Fibroblast of the aortic adventitia (primary cell): ENCODE measurements around the gene NKD2. TPM values are rescaled to one million over a fixed set of nuclear protein-coding genes. Genes with fewer than 3 reads are reported as not detected.

Experiments
- DNase-seq: peaks from one replicate; pipeline ENCODE4 v3.0.0-alpha.2; 2010; ENCODE audit warnings: low read depth
- H3K4me3 ChIP-seq: 2 replicates; pipeline ENCODE4 v1.5.1; 2011; ENCODE audit warnings: low read depth, mild to moderate bottlenecking, control low read depth, low read length, moderate library complexity
- total RNA-seq: library from RNA; depleted of rRNA; stranded (reverse); fragments of >200 nt; gene quantifications from 2 replicates; pipeline ENCODE4 v1.2.3, GENCODE V29; 2012; ENCODE audit warnings: low replicate concordance
- TF ChIP-seq, protein P1 (sequence below): IDR thresholded peaks from 2 replicates; pipeline ENCODE4 v1.5.1; 2011; ENCODE audit warnings: mild to moderate bottlenecking, low read length, control low read depth, inconsistent platforms; ENCODE audit not compliant: insufficient read depth

The NKD2 gene
- total RNA-seq, 1 donor = 0.81 TPM

DNA sequence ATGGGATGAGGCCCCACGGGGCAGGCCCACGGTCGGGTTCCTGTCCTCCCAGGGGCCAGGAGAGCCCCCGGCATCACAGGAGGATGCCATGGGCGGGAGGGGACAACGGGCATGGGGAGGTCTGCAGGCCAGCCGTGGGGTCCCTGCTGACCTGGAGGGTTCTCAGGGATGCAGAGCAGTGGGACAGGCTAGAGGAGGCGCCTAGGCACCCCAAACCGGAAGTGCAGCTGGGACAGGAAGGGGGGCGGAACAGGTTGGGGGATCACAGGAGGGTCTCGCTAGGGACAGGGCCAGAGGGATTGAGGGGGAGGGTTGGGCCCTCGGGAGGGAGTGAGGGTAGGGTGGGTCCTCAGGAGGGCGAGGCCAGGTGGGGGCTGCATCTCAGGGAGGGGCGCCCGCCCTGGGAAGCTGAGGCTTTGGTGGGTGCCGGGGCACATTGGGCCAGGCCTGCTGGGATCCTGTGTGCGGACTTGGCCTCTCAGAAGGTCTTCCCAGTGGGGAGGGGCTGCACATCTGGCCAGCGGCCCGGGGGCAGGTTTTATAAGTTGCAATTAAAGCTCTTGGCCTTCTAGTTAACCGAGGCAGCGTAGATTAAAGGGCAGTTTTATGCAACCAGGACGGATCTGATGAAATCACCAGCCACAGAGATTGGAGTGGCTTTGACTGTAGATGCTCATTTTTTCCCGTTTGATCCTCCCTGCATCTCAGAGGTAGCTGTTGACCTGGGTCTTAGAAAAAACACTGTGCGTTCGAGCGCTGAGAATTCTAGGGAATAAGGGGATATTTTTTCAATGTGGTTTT, 20.1 kb downstream of the NKD2 start:
- H3K4me3 ChIP-seq = no peak overlapping the region
- TF ChIP-seq, protein P1, sequence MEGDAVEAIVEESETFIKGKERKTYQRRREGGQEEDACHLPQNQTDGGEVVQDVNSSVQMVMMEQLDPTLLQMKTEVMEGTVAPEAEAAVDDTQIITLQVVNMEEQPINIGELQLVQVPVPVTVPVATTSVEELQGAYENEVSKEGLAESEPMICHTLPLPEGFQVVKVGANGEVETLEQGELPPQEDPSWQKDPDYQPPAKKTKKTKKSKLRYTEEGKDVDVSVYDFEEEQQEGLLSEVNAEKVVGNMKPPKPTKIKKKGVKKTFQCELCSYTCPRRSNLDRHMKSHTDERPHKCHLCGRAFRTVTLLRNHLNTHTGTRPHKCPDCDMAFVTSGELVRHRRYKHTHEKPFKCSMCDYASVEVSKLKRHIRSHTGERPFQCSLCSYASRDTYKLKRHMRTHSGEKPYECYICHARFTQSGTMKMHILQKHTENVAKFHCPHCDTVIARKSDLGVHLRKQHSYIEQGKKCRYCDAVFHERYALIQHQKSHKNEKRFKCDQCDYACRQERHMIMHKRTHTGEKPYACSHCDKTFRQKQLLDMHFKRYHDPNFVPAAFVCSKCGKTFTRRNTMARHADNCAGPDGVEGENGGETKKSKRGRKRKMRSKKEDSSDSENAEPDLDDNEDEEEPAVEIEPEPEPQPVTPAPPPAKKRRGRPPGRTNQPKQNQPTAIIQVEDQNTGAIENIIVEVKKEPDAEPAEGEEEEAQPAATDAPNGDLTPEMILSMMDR = no peak
- DNase-seq = no peak

- DNase-seq = no peak
- TF ChIP-seq, protein P1 = no peak
Observed at GRCh38 chr5:1029282-1029944, 20.8 kb downstream of the NKD2 start.

DNA sequence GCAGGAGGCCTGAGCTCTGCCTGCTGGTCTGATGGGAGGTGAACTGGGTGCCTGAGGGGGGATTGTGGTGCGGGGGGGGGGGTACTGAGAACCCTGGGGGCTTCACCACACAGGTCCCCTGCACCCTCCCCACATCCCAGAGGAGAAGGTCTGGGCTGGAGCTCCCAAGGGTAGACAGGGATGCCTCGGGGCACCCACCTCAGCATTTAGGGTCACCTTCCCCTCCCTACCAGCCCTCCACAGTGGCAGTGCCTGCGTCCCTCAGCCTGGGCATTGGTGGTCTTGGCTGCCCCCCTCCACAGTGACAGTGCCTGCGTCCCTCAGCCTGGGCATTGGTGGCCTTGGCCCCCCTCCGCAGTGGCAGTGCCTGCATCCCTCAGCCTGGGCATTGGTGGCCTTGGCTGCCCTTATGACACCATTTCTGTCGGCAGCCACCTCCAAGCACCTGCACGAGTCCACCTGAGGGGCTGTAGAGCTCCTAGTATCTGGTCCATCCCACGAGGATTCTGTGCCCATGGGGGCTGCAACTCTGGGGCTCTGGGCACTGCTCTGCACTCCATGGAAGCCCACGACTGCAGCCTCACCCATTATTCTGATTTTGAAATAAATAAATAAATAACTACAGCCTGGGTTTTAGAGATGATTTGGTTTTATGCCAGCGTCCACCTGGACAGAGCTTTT, 21.5 kb downstream of the NKD2 start:
- H3K4me3 ChIP-seq = no peak overlapping the region
- TF ChIP-seq, protein P1 = no peak
- DNase-seq = no peak

More at GRCh38 chr5:1029282-1029944, 20.8 kb downstream of the NKD2 start:
- H3K4me3 ChIP-seq = no peak overlapping the region

DNA sequence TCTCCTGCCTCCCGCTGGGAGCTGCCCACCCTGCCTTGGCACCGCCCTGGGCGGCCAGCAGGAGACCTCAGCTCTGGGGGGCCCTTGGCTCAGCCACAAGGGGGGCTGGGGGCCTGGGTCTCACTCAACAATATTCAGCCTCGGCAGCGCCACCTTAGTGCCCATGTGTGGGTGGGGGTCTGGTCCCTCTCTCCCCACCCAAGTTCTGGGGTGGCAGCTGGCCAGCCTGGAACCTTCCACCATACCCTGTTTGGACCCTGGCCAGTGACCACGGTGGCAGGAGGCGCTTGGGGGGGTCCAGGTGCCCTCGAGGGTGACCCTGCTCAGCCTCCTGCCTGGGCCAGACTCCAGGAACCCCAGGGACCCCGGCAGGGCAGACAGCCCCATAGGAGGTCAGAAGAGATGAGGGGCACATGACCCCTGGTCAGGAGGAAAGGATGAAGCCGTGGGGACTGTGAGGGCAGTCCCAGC, 22.2 kb downstream of the NKD2 start:
- no peak overlapping the region for H3K4me3 ChIP-seq
- TF ChIP-seq, protein P1 = no peak
- no peak for DNase-seq

DNA sequence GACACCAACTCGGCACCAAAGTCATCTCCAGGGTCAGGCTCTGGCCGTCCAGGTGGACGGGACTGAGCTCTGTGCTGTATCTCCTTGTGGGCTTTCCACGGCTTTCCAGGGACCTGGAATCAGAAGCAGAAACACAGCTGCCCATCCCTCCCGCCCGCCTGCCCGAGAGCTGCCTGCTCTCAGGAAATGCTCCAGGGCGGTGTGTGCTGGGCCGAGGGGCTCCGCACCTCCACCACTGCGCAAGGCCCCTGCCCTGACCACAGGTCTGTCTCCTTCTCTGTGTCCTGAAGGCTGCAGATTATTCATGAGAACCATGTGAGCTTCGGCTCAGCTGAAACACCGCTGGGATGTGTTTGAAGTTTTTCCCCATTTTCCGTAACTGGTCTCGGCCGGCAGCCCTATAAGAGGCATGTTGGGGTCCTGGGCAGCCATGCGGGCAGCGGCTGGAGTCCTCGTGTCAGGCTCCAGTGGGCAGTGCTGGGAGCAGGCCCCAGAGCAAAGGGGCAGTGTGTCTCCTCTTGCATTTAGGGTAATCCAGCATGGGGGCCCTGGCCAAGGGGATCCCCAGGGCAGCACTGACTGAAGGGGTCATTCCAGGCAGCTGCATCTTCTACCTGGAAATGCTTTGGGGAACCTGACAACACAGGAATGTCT, 22.8 kb downstream of the NKD2 start:
- no peak overlapping the region for H3K4me3 ChIP-seq
- DNase-seq = no peak
- TF ChIP-seq, protein P1 = no peak

- TF ChIP-seq, protein P1 = no peak
- no peak for DNase-seq
- H3K4me3 ChIP-seq = no peak overlapping the region
Observed at GRCh38 chr5:1032011-1032410, 23.4 kb downstream of the NKD2 start.
